Osteocyte (in vitro differentiated cells): ENCODE measurements around the gene MRPL32. TPM values are rescaled to one million over a fixed set of nuclear protein-coding genes. Genes with fewer than 3 reads are reported as not detected.

Experiments used
- DNase-seq: peaks from one replicate; pipeline ENCODE4 v3.0.0; 2021; ENCODE audit warnings: mixed read lengths; ENCODE audit not compliant: unreplicated experiment; ENCODE audit errors: extremely low spot score
- H3K27ac Mint-ChIP-seq: one replicate; pipeline ENCODE4 v1.8.0; 2021; ENCODE audit warnings: mild to moderate bottlenecking, mixed read lengths; ENCODE audit not compliant: unreplicated experiment
- H3K27me3 Mint-ChIP-seq: one replicate; pipeline ENCODE4 v1.8.0; 2021; ENCODE audit warnings: mixed read lengths; ENCODE audit not compliant: unreplicated experiment
- H3K36me3 Mint-ChIP-seq: one replicate; pipeline ENCODE4 v1.8.0; 2021; ENCODE audit warnings: mixed read lengths; ENCODE audit not compliant: unreplicated experiment
- H3K4me1 Mint-ChIP-seq: one replicate; pipeline ENCODE4 v1.8.0; 2021; ENCODE audit warnings: mixed read lengths; ENCODE audit not compliant: unreplicated experiment
- H3K4me3 Mint-ChIP-seq: one replicate; pipeline ENCODE4 v1.8.0; 2021; ENCODE audit warnings: mild to moderate bottlenecking, moderate library complexity, mixed read lengths; ENCODE audit not compliant: unreplicated experiment
- H3K9me3 Mint-ChIP-seq: one replicate; pipeline ENCODE4 v1.8.0; 2021; ENCODE audit warnings: mixed read lengths; ENCODE audit not compliant: unreplicated experiment
- CTCF ChIP-seq: fragments of 200-600 bp; sonication (generic); IDR thresholded peaks from 2 replicates; pipeline ENCODE4 v1.5.0; 2021; ENCODE audit warnings: antibody characterized with exemption, mild to moderate bottlenecking, moderate library complexity
- total RNA-seq: library from RNA; stranded (reverse); gene quantifications from 2 replicates; pipeline ENCODE4 v1.2.1, GENCODE V29; 2021

Gene MRPL32
- total RNA-seq, 1 donor from 2014 or later: 49.0 TPM

GRCh38 chr7:42915356-42915755, 16.8 kb upstream of the MRPL32 start:
- H3K4me1 Mint-ChIP-seq: peaks cover 19% of the 10 kb centered on the region
- no peaks in the 10 kb centered on the region for H3K9me3 Mint-ChIP-seq
- H3K4me3 Mint-ChIP-seq: no peak overlapping the region
- no peak overlapping the region for H3K27ac Mint-ChIP-seq
- peaks cover 41% of the 10 kb centered on the region for H3K36me3 Mint-ChIP-seq
- no peak for TF ChIP-seq CTCF
- no peaks in the 10 kb centered on the region for H3K27me3 Mint-ChIP-seq
- DNase-seq: no peak

- Mint-ChIP-seq H3K4me1 (no peaks in the 10 kb centered on the region), H3K27ac (no peak overlapping the region), H3K4me3 (no peak overlapping the region), H3K27me3 (no peaks in the 10 kb centered on the region), H3K9me3 (no peaks in the 10 kb centered on the region), H3K36me3 (peaks cover 70% of the 10 kb centered on the region)
- no peak for TF ChIP-seq CTCF
- DNase-seq: no peak
Observed at GRCh38 chr7:42922017-42922753, 10.0 kb upstream of the MRPL32 start.

- Mint-ChIP-seq H3K4me3 (no peak overlapping the region), H3K4me1 (peaks cover 4% of the 10 kb centered on the region), H3K27me3 (no peaks in the 10 kb centered on the region), H3K27ac (no peak overlapping the region), H3K9me3 (no peaks in the 10 kb centered on the region), H3K36me3 (peaks cover 60% of the 10 kb centered on the region)
- no peak for DNase-seq
- no peak for TF ChIP-seq CTCF
Observed at GRCh38 chr7:42924223-42924838, 7.8 kb upstream of the MRPL32 start.

- no peak for DNase-seq
- Mint-ChIP-seq H3K27ac (no peak overlapping the region), H3K4me3 (no peak overlapping the region), H3K9me3 (no peaks in the 10 kb centered on the region), H3K36me3 (peaks cover 47% of the 10 kb centered on the region), H3K4me1 (peaks cover 16% of the 10 kb centered on the region), H3K27me3 (no peaks in the 10 kb centered on the region)
- no peak for TF ChIP-seq CTCF
Observed at GRCh38 chr7:42925630-42926029, 6.5 kb upstream of the MRPL32 start.

GRCh38 chr7:42926204-42926603, 6.0 kb upstream of the MRPL32 start:
- DNase-seq: no peak
- no peak for TF ChIP-seq CTCF
- H3K27me3 Mint-ChIP-seq: no peaks in the 10 kb centered on the region
- no peaks in the 10 kb centered on the region for H3K9me3 Mint-ChIP-seq
- H3K36me3 Mint-ChIP-seq: peaks cover 41% of the 10 kb centered on the region
- H3K4me3 Mint-ChIP-seq: no peak overlapping the region
- H3K4me1 Mint-ChIP-seq: peaks cover 22% of the 10 kb centered on the region
- H3K27ac Mint-ChIP-seq: no peak overlapping the region
